DMS79 treated with DMSO at 0.1 percent for 48 hours (cell line): ENCODE results near the gene GALNTL6.
A peak's percentile ranks its signal among the peaks of the same experiment; 100 is the strongest.
"Not testable (repeated sequence)": the region's sequence is repeated elsewhere in the genome, so short reads cannot be mapped to it uniquely, and the experiment has no call there.

Experiments used
- DNase-seq: peaks from one replicate; lab custom pipeline; 2025; lab: John Stamatoyannopoulos, UW

Gene GALNTL6

GRCh38 chr4:172740434-172740833, 927.2 kb downstream of the GALNTL6 start:
- no peak for DNase-seq

- DNase-seq: no peak
Measured at GRCh38 chr4:172750910-172751309, 937.7 kb downstream of the GALNTL6 start.

- peak; percentile 13 for DNase-seq
Measured at GRCh38 chr4:172751550-172751949, 938.3 kb downstream of the GALNTL6 start.

- no peak for DNase-seq
Measured at GRCh38 chr4:172758586-172759340, 945.6 kb downstream of the GALNTL6 start.

- no peak for DNase-seq
Measured at GRCh38 chr4:172760512-172760911, 947.3 kb downstream of the GALNTL6 start.

GRCh38 chr4:172762895-172763294, 949.7 kb downstream of the GALNTL6 start:
- DNase-seq: no peak

GRCh38 chr4:172770787-172771186, 957.6 kb downstream of the GALNTL6 start:
- no peak for DNase-seq

- no peak for DNase-seq
Measured at GRCh38 chr4:172772781-172773180, 959.6 kb downstream of the GALNTL6 start.

- peak; percentile 23 for DNase-seq
Measured at GRCh38 chr4:172776203-172776861, 963.1 kb downstream of the GALNTL6 start.

- DNase-seq: no peak
Measured at GRCh38 chr4:172777729-172778431, 964.7 kb downstream of the GALNTL6 start.

GRCh38 chr4:172778583-172778982, 965.4 kb downstream of the GALNTL6 start:
- DNase-seq: no peak

GRCh38 chr4:172780566-172781081, 967.4 kb downstream of the GALNTL6 start:
- no peak for DNase-seq

- DNase-seq: no peak
Measured at GRCh38 chr4:172785613-172786012, 972.4 kb downstream of the GALNTL6 start.

GRCh38 chr4:172786039-172786792, 973.0 kb downstream of the GALNTL6 start:
- no peak for DNase-seq

GRCh38 chr4:172787111-172787510, 973.9 kb downstream of the GALNTL6 start:
- DNase-seq: no peak

GRCh38 chr4:172791841-172792240, 978.6 kb downstream of the GALNTL6 start:
- no peak for DNase-seq

- no peak for DNase-seq
Measured at GRCh38 chr4:172793565-172794306, 980.5 kb downstream of the GALNTL6 start.

GRCh38 chr4:172794307-172794703, 981.1 kb downstream of the GALNTL6 start:
- DNase-seq: no peak

- DNase-seq: not testable (repeated sequence)
Measured at GRCh38 chr4:172797281-172797680, 984.1 kb downstream of the GALNTL6 start.

- no peak for DNase-seq
Measured at GRCh38 chr4:172802032-172802431, 988.8 kb downstream of the GALNTL6 start.

- no peak for DNase-seq
Measured at GRCh38 chr4:172806841-172807240, 993.6 kb downstream of the GALNTL6 start.
